ENCODE results near the gene IGF2R. TPM values are rescaled to one million over a fixed set of nuclear protein-coding genes. Genes with fewer than 3 reads are reported as not detected.

Gene IGF2R
- polyA plus RNA-seq, 3 donors from 2014 or later = 17.2 to 54.9 (median 21.4) TPM

- peaks cover 2 to 4% (median 2%) of the 10 kb centered on the region in 3 donors for H3K27me3 Mint-ChIP-seq (ENCODE audit: low read depth in 3 of 3)
- H3K4me3 Mint-ChIP-seq = no peak overlapping the region
- H3K4me1 Mint-ChIP-seq = peaks cover 15 to 39% of the 10 kb centered on the region in 2 donors
- no peaks in the 10 kb centered on the region for H3K9me3 Mint-ChIP-seq
- no peak for DNase-seq
- H3K27ac Mint-ChIP-seq = peak overlapping the region in 1 of 6 donors; percentile 58
- H3K36me3 Mint-ChIP-seq = peaks cover 24 to 78% (median 50%) of the 10 kb centered on the region in 3 donors
These were observed 89.8 kb downstream of the IGF2R start for GRCh38 chr6:160058603-160059215.

DNA sequence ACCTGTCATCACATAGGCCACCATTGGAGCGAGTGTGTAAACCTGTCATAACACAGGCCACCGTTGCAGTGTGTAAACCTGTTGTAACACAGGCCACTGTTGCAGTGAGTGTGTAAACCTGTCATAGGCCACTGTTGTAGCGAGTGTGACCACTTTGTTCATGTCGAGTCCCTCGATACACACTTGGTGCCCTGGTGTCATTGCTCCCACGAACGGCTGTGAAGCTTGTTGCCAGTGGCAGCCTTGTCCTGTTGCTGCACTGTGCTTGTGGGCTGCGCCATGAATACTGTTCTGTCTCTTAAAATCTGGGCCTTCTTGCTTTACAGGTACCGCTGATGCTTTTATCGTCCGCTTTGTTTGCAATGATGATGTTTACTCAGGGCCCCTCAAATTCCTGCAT lies 91.3 kb downstream of the IGF2R start:
- Mint-ChIP-seq H3K4me3 (no peak overlapping the region), H3K36me3 (peaks cover 31 to 78% (median 60%) of the 10 kb centered on the region in 3 donors), H3K4me1 (peaks cover 12 to 31% of the 10 kb centered on the region in 2 donors), H3K27ac (peak overlapping the region in 2 of 6 donors; percentile 10 to 66), H3K9me3 (no peaks in the 10 kb centered on the region), H3K27me3 (ENCODE audit: low read depth in 3 of 3) (peaks cover 0 to 4% (median 2%) of the 10 kb centered on the region in 3 donors)
- DNase-seq = no peak

GRCh38 chr6:160060920-160061447 lies 92.1 kb downstream of the IGF2R start:
- Mint-ChIP-seq H3K9me3 (no peaks in the 10 kb centered on the region), H3K27ac (peak overlapping the region in 1 of 6 donors; percentile 66), H3K4me1 (peaks cover 11 to 27% of the 10 kb centered on the region in 2 donors), H3K27me3 (ENCODE audit: low read depth in 3 of 3) (peaks cover 0 to 4% (median 2%) of the 10 kb centered on the region in 3 donors), H3K4me3 (no peak overlapping the region), H3K36me3 (peaks cover 31 to 80% (median 62%) of the 10 kb centered on the region in 3 donors)
- no peak for DNase-seq

DNA sequence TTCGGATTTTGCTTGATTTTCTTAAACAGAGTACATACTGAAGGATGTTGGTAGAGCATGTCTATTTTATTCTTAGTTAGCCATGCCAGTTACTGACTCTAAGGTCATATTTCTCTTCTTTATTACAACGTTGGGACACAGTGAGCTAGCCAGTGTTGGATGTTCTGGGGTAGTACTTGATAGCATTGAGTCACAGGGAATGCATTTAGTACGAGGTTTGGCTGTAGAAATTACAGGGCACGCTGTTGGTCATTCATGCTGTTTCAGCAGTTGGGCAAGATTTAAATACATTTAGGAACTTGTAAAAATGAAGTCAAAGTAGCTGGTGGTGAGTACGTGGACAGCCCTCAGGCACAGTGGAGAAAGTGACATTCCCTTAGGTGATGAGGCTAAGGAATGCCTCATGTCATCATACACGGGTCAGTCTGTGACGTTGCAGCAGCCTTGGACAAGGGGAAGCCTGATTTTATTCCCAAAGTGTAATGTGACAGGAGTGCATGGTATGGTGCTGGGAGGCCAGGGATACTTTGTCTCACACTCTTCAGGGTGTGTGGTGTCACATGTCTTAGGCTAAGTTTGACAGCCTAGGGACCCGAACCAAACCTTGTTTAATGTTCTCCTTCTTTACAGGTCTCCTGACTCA lies 95.0 kb downstream of the IGF2R start:
- peaks cover 0 to 9% (median 0%) of the 10 kb centered on the region in 3 donors for H3K27me3 Mint-ChIP-seq (ENCODE audit: low read depth in 3 of 3)
- H3K4me1 Mint-ChIP-seq = peaks cover 18 to 29% of the 10 kb centered on the region in 2 donors
- H3K27ac Mint-ChIP-seq = no peak overlapping the region
- no peaks in the 10 kb centered on the region for H3K9me3 Mint-ChIP-seq
- DNase-seq = no peak
- peaks cover 32 to 82% (median 58%) of the 10 kb centered on the region in 3 donors for H3K36me3 Mint-ChIP-seq
- no peak overlapping the region for H3K4me3 Mint-ChIP-seq

DNA sequence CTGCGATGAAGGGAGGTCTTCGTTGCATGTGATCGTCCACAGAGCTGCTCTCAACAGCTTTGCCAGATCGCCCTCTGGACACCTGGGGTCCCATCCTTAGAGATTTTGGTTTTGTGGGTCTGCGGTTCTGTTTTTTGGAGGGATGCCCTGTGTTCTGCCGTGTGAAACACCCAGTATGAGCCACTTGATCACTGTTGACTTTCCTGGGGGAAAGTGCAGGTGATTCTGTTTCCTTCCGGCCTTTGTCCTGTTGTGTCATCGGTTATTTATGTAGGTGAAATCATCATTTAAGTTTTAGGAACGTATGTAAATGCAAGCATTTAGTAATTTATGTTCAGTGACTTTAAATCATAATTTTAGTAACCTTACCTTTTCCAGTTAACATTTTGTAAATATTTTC lies 96.3 kb downstream of the IGF2R start:
- no peaks in the 10 kb centered on the region for H3K9me3 Mint-ChIP-seq
- no peak overlapping the region for H3K4me3 Mint-ChIP-seq
- peaks cover 0 to 9% (median 2%) of the 10 kb centered on the region in 3 donors for H3K27me3 Mint-ChIP-seq (ENCODE audit: low read depth in 3 of 3)
- H3K36me3 Mint-ChIP-seq = peaks cover 32 to 86% (median 67%) of the 10 kb centered on the region in 3 donors
- no peak for DNase-seq
- no peak overlapping the region for H3K27ac Mint-ChIP-seq
- H3K4me1 Mint-ChIP-seq = peaks cover 30 to 42% of the 10 kb centered on the region in 2 donors

DNA sequence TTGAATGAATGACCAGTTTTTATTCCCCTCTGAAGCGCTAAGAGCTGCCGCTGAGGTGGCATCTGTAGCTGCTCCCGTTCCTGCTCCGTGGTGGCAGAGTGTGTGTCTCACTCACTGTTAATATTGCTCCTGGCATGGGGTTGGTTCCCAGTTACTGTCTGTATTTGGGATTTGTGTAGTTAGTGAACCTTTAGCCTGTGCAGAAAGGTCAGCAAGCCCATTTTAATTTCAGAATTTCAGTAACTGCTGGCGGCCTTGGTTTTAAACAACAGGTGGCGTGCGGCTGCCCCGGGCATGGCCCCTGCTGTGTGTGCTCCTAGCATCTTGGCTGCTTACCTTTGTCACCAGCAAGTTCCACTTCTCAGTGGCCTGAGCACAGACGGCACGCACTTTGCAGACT lies 98.7 kb downstream of the IGF2R start:
- Mint-ChIP-seq H3K4me1 (peaks cover 31 to 42% of the 10 kb centered on the region in 2 donors), H3K4me3 (peak overlapping the region in 1 of 5 donors; percentile 42), H3K36me3 (peaks cover 24 to 85% (median 57%) of the 10 kb centered on the region in 3 donors), H3K9me3 (no peaks in the 10 kb centered on the region), H3K27me3 (ENCODE audit: low read depth in 3 of 3) (peaks cover 0 to 17% (median 3%) of the 10 kb centered on the region in 3 donors), H3K27ac (peak overlapping the region in 1 of 6 donors; percentile 26)
- no peak for DNase-seq

DNA sequence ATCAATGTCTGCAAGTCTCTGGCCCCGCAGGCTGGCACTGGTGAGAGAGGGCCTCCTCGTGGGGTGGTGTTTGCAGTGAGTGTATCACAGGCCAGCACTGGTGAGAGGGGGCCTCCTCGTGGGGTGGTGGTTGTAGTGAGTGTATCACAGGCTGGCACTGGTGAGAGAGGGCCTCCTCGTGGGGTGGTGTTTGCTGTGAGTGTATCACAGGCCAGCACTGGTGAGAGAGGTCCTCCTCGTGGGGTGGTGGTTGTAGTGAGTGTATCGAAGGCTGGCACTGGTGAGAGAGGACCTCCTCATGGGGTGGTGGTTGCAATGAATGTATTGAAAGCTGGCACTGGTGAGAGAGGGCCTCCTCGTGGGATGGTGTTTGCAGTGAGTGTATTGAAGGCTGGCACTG lies 99.5 kb downstream of the IGF2R start:
- peak overlapping the region in 5 of 6 donors; percentile 40 to 82 (median 53) for H3K27ac Mint-ChIP-seq
- no peaks in the 10 kb centered on the region for H3K9me3 Mint-ChIP-seq
- H3K4me3 Mint-ChIP-seq = peak overlapping the region; percentile 21 to 49 (median 46)
- no peak for DNase-seq
- H3K27me3 Mint-ChIP-seq (ENCODE audit: low read depth in 3 of 3) = peaks cover 0 to 20% (median 3%) of the 10 kb centered on the region in 3 donors
- peaks cover 31 to 42% of the 10 kb centered on the region in 2 donors for H3K4me1 Mint-ChIP-seq
- peaks cover 28 to 88% (median 57%) of the 10 kb centered on the region in 3 donors for H3K36me3 Mint-ChIP-seq

GRCh38 chr6:160069050-160069454 lies 100.2 kb downstream of the IGF2R start:
- peaks cover 0 to 20% (median 3%) of the 10 kb centered on the region in 3 donors for H3K27me3 Mint-ChIP-seq (ENCODE audit: low read depth in 3 of 3)
- DNase-seq = peak; percentile 26 to 45 (median 40)
- peaks cover 31 to 39% of the 10 kb centered on the region in 2 donors for H3K4me1 Mint-ChIP-seq
- H3K27ac Mint-ChIP-seq = peak overlapping the region in 3 of 6 donors; percentile 14 to 40 (median 18)
- H3K9me3 Mint-ChIP-seq = no peaks in the 10 kb centered on the region
- H3K4me3 Mint-ChIP-seq = peak overlapping the region in 4 of 5 donors; percentile 21 to 49 (median 41)
- H3K36me3 Mint-ChIP-seq = peaks cover 32 to 89% (median 57%) of the 10 kb centered on the region in 3 donors

DNA sequence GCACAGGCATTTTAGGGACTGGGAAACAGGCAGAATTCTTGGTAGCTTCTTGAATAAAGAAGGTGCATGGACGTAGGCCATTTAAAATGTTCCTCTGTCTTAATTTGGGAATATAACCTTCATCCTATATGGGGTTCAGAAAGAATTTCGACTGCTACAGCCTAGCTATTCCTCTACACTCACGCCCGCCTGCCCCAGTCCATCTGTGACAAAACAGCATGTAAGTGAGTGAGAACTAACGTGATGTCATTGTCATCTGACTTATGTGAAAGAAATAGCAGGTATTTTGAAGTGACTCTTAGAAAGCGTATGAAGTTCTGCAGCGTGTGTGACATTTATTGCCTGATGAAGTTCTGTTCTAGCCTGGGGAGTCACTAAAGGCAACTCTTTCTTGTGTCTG lies 100.6 kb downstream of the IGF2R start:
- peak overlapping the region in 4 of 5 donors; percentile 36 to 49 (median 44) for H3K4me3 Mint-ChIP-seq
- H3K36me3 Mint-ChIP-seq = peaks cover 32 to 87% (median 53%) of the 10 kb centered on the region in 3 donors
- peaks cover 31 to 43% of the 10 kb centered on the region in 2 donors for H3K4me1 Mint-ChIP-seq
- no peaks in the 10 kb centered on the region for H3K9me3 Mint-ChIP-seq
- peak overlapping the region in 3 of 6 donors; percentile 18 to 65 (median 41) for H3K27ac Mint-ChIP-seq
- no peak for DNase-seq
- peaks cover 0 to 20% (median 3%) of the 10 kb centered on the region in 3 donors for H3K27me3 Mint-ChIP-seq (ENCODE audit: low read depth in 3 of 3)

GRCh38 chr6:160070427-160070826 lies 101.5 kb downstream of the IGF2R start:
- Mint-ChIP-seq H3K4me1 (peaks cover 34 to 48% of the 10 kb centered on the region in 2 donors), H3K27ac (peak overlapping the region in 1 of 6 donors; percentile 48), H3K36me3 (peaks cover 27 to 82% (median 48%) of the 10 kb centered on the region in 3 donors), H3K4me3 (no peak overlapping the region), H3K27me3 (ENCODE audit: low read depth in 3 of 3) (peaks cover 0 to 20% (median 3%) of the 10 kb centered on the region in 3 donors), H3K9me3 (no peaks in the 10 kb centered on the region)
- DNase-seq = no peak

DNA sequence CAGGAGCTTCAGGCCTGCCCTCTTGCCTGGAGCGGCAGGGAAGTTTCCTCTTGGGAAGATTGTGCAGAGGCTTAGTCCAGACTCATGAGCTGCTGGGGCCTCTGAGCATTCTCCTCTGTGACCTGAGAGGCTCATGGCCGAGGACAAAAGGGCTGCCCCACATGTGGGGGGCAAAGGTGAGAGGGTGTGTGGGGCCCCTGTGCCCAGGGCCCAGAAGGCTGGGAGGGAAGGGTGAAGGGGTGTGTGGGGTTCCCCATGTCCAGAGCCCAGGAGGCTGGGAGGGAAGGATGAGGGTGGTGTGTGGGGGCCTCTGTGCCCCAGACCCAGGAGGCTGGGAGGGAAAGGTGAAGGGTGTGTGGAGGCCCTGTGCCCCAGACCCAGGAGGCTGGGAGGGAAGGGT lies 101.9 kb downstream of the IGF2R start:
- H3K4me1 Mint-ChIP-seq = peaks cover 34 to 48% of the 10 kb centered on the region in 2 donors
- peak overlapping the region in 1 of 6 donors; percentile 48 for H3K27ac Mint-ChIP-seq
- peaks cover 0 to 22% (median 3%) of the 10 kb centered on the region in 3 donors for H3K27me3 Mint-ChIP-seq (ENCODE audit: low read depth in 3 of 3)
- H3K4me3 Mint-ChIP-seq = no peak overlapping the region
- peaks cover 27 to 82% (median 49%) of the 10 kb centered on the region in 3 donors for H3K36me3 Mint-ChIP-seq
- no peak for DNase-seq
- H3K9me3 Mint-ChIP-seq = no peaks in the 10 kb centered on the region

- Mint-ChIP-seq H3K27me3 (ENCODE audit: low read depth in 3 of 3) (peaks cover 3 to 24% (median 3%) of the 10 kb centered on the region in 3 donors), H3K4me3 (no peak overlapping the region), H3K4me1 (peaks cover 34 to 42% of the 10 kb centered on the region in 2 donors), H3K9me3 (no peaks in the 10 kb centered on the region), H3K27ac (peak overlapping the region in 3 of 6 donors; percentile 24 to 80 (median 50)), H3K36me3 (peaks cover 24 to 80% (median 51%) of the 10 kb centered on the region in 3 donors)
- no peak for DNase-seq
These were observed 103.2 kb downstream of the IGF2R start for GRCh38 chr6:160071805-160072690.

DNA sequence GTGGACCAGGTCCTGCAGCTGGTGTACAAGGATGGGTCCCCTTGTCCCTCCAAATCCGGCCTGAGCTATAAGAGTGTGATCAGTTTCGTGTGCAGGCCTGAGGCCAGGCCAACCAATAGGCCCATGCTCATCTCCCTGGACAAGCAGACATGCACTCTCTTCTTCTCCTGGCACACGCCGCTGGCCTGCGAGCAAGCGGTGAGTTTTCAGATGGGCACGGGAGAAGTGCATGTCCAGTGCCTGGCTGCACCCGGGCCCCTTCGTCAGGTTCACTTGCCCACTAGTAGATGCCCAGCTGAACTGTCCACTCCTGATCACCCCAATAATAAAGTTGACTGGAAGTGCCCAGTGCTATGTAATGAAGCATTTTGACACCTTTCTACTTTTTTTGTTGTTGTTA lies 104.4 kb downstream of the IGF2R start:
- H3K36me3 Mint-ChIP-seq = peaks cover 21 to 80% (median 44%) of the 10 kb centered on the region in 3 donors
- peak overlapping the region in 1 of 6 donors; percentile 24 for H3K27ac Mint-ChIP-seq
- H3K27me3 Mint-ChIP-seq (ENCODE audit: low read depth in 3 of 3) = peaks cover 3 to 20% (median 7%) of the 10 kb centered on the region in 3 donors
- peaks cover 23 to 30% of the 10 kb centered on the region in 2 donors for H3K4me1 Mint-ChIP-seq
- H3K4me3 Mint-ChIP-seq = no peak overlapping the region
- DNase-seq = no peak
- H3K9me3 Mint-ChIP-seq = no peaks in the 10 kb centered on the region

All from immature natural killer cell (primary cell).